GM18505 (cell line): ENCODE measurements around the gene ACSL4.
"Not testable (repeated sequence)": the region's sequence is repeated elsewhere in the genome, so short reads cannot be mapped to it uniquely, and the experiment has no call there.

ENCODE experiments used
- ATAC-seq: cut with Tn5 transposase; IDR thresholded peaks from one replicate; pipeline ENCODE4 v1.9.1; 2021; ENCODE audit not compliant: unreplicated experiment
- POLR2A ChIP-seq: IDR thresholded peaks from 4 replicates; pipeline ENCODE4 v1.6.1; 2011; ENCODE audit warnings: borderline replicate concordance; ENCODE audit not compliant: insufficient read depth, insufficient read length; ENCODE audit errors: extremely low read depth

Gene ACSL4

DNA sequence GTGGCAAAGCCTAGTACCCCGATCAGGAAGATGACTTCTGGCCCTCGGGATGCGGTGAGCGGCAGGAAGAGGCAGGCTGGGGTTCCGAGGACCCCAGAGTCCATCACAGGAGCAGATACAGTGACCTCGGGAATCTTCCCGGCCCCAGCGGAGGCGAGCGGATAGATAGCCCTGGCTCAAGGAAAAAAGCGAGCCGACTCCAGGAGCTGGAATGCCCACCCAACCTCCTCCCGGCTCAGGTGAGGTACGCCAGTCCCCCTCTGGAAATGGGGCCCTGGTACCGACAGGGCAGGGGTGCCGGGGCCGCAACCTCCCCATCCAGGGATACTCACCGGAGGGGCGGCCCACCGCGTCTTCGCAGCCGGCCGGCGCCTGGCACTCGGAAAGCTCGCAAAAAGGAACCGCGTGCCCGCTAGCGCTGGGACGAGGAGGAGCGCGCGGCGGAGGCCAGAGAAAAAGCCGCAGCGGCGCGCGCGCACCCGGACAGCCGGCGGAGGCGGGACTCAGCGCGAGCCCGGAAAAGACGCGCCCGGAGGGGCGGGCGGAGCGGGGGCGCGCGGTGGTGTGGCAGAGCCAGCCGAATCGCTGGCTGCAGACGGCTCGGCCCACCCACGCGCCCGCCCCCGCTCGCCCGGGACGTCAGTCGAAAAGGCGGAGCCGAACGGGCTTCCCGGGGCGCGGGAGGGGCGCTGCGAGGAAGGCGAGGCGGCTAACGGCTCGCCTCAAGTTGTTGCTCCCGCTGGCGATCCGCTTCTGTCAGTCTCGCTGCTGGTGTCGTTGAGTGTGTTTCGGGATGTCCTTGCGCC is at the start of gene ACSL4:
Gene ACSL4, minus strand, starts transcription at position 451 of the 806 bp plus-strand sequence. CDS start 49,894 bp downstream, outside the sequence.
- ATAC-seq: peak; percentile 87
- peak; percentile 79 for TF ChIP-seq POLR2A

DNA sequence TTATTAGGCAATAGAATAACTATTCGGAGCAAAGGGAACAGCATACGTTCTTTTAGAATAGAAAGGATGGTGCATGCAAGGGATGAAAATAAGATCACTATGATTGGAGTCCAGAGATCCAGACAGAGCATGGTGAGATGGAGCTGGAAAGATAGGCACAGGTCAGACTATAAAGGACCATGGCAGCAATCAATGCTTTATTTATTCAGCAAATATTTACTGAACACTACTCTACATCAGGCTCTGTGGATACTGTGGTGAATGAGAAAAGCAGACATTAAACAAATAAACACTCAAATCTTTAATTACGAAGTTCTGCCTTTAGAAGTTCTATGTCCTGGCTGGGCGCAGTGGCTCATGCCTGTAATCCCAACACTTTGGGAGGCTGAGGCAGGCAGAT is 44.7 kb upstream of the ACSL4 start:
- no peak for TF ChIP-seq POLR2A
- no peak for ATAC-seq

DNA sequence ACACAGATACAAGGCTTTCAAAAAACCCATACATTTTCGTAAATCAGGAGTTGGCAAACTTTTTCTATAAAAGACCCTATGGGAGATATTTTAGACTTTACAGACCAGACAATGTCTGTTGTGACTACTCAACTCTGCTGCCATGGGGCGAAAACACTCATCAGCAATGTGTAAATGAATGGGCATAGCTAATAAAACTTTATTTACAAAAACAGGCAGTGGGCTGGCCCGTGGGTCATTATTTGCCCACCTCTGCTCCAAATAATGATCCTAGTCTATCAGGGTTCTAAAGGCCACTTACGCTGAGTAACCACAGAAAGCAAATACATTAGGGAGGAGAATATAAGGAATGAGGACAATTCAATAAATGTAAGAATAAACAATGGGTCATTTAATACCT is 43.9 kb upstream of the ACSL4 start:
- ATAC-seq: no peak

DNA sequence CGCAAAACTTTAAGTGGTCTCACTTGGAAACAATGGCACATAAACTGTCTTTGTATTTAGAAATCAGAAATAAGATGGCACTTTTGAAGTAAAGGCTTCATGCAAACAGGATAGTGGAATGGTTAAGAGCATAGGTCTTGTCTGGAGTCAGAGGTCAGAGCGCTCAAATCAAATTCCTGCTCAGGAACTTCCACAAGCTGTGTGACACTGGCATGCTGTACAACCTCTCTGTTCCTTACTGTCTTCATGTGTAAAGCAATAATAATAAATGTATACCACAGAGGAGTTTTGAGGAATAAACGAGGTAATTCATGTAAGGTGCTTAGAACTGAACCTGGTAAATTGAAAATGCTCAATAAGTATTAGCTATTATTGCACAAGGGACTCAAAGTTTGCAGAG is 43.4 kb upstream of the ACSL4 start:
- no peak for TF ChIP-seq POLR2A
- ATAC-seq: no peak

More for the DNA sequence above, 43.9 kb upstream of the ACSL4 start:
- TF ChIP-seq POLR2A: no peak

DNA sequence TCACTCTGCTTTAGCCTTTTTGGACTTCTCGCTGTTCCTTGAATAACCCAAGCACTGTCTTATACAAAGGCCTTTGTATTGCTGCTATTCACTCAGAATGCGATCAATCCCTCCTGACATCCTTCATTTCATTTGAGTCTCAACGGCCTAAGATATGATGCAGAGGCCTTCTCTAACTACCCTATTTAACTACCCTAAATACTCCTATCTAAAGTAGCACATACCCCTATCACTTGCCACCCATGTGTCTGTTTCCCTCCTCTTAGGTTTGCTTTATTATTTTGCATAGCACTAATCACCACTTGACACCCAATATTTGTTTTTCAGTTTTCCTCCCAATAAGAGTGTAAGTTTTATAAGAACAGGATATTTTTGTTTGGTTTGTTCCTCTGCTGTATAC is 42.3 kb upstream of the ACSL4 start:
- no peak for TF ChIP-seq POLR2A
- no peak for ATAC-seq

DNA sequence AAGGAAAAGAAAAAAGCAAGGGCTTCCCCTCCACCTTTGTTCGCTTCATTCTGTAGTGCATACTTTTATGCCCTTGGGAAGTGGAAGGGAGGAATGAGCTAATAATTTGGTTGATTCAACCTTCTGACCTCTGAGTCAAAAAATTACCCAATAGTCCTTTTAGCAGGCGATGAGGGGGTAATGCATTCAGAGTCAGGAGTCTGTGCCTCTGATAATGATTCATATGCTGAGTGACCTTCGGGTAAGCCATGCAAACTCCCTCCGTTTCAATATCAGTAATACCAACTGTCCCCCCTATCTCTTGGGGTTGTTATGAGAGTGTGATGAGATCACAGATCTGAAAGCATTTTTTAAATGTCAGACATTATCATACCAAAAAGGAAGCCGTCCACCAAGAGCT is 41.6 kb upstream of the ACSL4 start:
- TF ChIP-seq POLR2A: no peak
- peak; percentile 98 for ATAC-seq

DNA sequence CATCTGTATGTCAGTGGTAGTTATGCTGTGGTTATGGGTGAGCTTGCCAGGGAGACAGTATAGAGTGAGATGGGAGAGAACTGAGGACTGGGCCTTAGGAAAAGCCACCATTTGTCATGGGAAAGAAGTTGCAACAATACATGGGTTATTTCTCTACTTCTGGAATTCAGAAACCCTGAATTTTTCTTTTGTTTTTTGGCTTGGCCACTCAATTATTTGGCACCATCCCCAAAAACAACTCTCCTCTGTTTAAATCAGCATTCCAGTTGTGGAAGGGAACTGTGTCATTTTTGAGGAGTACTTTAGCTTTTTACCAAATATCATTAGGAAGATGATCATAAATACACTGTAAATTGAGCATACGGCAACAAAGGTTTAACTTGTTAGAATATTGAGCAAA is 41.1 kb upstream of the ACSL4 start:
- TF ChIP-seq POLR2A: no peak
- no peak for ATAC-seq

DNA sequence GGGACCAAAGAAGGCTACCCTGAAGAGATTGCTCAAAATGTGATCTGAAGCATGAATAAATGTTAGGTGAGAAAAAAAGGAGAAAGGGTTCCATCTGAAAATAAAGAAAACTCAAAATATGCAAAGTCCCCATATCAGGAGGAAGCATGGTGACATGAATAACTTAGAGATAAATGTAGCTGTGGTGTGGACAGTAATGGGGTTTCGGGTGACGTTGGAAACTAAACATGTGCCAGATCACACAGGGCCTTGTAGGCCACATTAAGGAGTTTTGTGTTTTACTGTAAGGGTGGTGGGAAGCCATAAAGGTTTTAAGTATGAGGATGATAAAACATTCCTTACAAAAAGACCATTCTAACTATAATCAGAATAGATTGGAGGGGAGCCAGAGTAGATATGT is 40.3 kb upstream of the ACSL4 start:
- no peak for ATAC-seq
- no peak for TF ChIP-seq POLR2A

DNA sequence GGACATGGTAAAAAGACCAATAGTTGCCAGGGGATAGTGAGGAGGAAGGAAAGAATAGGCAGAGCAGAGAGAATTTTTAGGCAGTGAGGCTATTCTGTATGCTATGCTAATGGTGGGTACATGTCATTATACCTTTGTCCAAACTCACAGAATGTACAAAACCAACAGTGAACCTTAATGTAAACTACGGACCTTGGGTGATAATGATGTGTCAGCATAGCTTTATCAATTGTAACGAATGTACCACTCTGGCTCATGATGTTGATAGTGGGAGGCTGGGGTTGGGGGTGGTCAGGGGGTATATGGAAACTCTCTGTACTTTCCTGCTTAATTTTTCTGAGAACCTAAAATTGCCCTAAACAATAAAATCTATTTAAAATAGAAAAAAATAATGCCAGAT is 37.7 kb upstream of the ACSL4 start:
- no peak for TF ChIP-seq POLR2A
- no peak for ATAC-seq

DNA sequence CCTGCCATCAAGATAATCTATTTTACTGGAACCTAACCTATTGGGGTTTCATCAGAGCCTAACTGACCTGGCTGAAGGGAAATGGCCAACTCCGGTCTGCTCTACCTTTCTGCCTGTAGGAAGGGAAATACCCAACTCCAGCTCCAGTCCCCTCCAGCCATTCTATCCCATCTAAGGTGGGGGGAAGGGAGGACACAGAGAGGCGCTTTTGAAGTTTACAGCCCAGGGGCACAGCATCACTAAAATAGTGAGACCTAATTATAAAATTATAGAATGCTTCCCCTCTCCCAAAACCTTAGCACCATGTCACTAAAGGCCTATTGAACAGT is 27.8 kb upstream of the ACSL4 start:
- ATAC-seq: no peak
- TF ChIP-seq POLR2A: no peak

DNA sequence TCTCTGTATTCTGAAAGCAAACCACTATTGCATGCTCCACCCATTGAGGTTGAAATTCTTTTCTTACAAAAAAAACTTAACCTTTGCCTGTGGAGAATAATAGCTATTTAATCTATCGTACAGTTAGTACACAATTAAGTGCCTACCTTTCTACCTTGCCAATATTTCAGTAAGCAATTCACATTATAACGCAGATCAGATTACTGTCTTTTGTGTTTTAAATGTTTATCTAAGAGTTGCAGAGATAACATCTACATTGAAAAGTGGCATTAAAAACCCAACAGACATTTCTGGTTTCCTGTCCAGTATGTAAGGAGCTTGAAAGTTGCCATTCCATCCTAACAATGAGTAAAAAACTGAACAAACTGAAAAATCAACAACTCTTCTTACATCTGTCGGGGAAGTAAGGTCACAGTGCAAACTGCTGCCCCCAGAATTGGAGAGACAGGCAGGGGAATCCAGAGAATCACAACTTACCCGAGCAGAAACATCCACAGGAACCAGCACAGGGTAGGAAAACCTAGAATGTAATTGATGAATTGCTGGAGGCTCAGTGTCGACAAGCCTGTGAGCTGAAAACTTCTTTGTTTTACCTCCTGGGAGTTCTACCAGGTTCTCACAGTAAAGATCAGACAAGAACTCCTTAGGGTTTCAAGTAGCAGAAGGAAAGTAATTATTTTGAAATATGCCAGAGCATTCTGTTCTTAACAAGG is 27.3 kb upstream of the ACSL4 start:
- TF ChIP-seq POLR2A: no peak
- ATAC-seq: no peak

DNA sequence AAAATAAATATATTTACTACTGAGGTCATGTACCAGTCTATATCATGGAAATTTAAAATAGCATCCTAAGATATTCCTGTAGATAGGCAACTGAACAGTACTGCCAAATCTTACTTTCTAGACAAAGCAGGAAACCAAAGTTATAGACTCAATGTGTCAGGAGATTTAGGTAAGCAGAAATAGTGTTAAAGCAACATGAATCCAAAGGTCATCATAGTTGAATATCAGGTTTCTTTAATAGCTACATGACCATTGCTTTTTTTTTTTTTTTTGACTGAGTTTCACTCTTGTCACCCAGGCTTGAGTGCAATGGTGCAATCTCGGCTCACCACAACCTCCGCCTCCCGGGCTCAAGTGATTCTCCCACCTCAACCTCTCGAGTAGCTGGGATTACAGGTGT is 20.2 kb upstream of the ACSL4 start:
- TF ChIP-seq POLR2A: no peak
- no peak for ATAC-seq

DNA sequence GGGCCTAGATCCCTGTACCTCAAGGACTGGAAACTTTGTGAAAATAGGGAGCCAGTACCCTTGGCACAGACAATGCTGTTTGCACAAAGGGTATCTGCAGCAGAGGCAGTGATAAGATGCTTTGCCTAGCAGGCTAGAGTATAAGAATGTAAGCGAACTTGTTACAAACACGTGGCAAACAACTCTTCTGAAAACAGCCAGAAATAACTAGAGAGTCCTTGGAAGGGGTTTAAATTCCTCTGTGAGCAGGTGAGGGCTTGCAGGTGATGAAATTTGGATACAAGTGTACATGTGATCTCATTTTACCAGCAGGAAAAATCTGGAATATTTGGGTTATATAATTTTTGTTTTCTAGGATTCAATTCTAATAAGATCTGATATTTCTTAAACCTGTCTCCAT is 18.6 kb upstream of the ACSL4 start:
- no peak for ATAC-seq
- no peak for TF ChIP-seq POLR2A

DNA sequence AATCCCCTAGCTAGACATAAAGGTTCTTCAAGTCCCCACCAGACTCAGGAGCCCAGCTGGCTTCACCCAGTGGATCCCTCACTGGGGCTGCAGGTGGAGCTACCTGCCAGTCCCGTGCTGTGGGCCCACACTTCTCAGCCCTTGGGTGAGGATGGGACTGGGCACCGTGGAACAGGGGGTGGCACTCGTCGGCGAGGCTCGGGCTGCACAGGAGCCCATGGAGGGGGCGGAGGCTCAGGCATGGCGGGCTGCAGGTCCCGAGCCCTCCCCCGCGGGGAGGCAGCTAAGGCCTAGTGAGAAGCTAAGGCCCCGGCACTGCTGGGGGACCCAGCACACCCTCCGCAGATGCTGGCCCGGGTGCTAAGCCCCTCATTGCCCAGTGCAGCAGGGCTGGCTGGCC is 16.1 kb upstream of the ACSL4 start:
- no peak for ATAC-seq
- TF ChIP-seq POLR2A: no peak

DNA sequence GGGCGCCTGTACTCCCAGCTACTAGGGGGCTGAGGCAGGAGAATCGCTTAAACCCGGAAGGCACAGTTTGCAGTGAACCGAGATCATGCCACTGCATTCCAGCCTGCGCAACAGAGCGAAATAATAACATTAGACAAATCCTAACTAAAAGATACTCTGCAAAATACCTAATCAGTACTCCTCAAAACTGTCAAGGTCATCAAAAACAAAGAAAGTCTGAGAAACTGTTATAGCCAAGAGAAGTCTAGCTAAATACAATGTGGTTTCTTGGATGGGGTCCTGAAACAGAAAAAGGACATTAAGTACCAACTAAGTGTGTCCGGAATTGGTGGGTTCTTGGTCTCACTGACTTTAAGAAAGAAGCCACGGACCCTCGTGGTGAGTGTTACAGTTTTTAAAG is 14.6 kb upstream of the ACSL4 start:
- no peak for TF ChIP-seq POLR2A
- ATAC-seq: no peak

DNA sequence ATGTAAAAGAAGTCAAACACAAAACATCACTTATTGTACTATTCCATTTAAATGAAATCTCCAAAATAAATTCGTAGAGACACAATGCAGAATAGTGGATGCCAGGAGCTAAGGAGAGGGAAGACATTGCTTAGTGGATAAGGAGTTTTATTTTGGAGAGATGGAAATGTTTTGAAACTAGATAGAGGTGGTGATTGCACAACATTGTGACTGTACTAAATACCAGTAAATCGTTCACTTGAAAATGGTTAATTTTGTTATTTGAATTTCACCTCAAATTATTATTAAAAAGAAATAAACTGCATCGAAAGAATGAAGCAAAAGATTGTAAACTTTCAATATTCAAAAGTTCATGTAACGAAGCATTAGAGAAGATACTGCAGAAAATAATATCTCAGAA is 9.7 kb upstream of the ACSL4 start:
- ATAC-seq: no peak
- TF ChIP-seq POLR2A: no peak

DNA sequence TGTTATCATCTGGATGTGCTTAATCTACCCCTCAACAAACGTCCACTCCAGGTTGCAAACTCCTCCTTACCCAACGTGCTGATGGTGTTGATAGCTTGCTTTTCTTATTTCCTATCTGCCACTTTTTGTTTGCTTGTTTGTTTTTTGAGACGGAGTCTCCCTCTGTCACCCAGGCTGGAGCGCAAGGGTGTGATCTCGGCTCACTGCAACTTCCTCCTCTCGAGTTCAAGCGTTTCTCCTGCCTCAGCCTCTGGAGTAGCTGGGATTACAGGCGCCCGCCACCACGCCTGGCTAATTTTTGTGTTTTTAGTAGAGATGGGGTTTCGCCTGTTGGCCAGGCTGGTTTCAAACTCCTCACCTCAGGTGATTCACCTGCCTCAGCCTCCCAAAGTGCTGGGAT is 7.8 kb upstream of the ACSL4 start:
- ATAC-seq: not testable (repeated sequence)
